Thyroid gland (tissue), 4 donors: ENCODE measurements around the gene MAVS.

ENCODE experiments used
- CTCF ChIP-seq, 6 experiments: fragments of 200-600 bp in 3 of 6; fragments of 450-650 bp in 3 of 6; sonication (generic) in 3 of 6; IDR thresholded peaks; one replicate each; pipeline ENCODE4 v1.5.1; 2016 to 2019; ENCODE audit warnings: antibody characterized with exemption in 6 of 6, mild to moderate bottlenecking in 2 of 6, inconsistent platforms in 1 of 6, moderate library complexity in 1 of 6
- POLR2A ChIP-seq, 2 donors: fragments of 450-650 bp; IDR thresholded peaks; one replicate each; pipeline ENCODE4 v1.6.1; 2017; ENCODE audit warnings: antibody characterized with exemption in 2 of 2, mild to moderate bottlenecking in 2 of 2, moderate library complexity in 1 of 2

DNA sequence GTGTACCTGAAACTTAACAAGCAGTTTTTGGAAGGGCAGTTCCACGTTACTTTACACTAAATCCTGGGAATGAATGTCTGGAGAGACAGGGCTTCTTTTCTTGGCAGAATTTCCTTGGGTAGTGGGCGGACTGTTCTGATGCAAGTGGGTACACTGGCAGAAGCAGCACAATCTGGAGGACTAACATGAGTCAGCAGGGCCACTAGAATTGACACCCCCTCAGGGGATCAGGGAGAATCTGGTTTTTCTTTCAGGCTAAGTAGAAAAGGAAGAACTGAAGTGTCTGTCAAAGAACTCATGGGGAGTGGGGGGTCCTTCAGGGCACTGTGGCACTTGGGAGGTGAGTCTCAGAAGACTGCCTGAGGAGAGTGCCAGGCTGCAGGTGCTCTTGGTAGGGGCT is 77.2 kb downstream of the MAVS start:
- no peak for TF ChIP-seq POLR2A (IDR thresholded peaks at IDR 0.05)
- no peak for TF ChIP-seq CTCF (IDR thresholded peaks at IDR 0.05)
